Activated CD4-positive, alpha-beta T cell treated with anti-CD3 and anti-CD28 coated beads, Interleukin-2, amount 50 U/mL, for 1 hour (primary cell): ENCODE measurements around the gene FGF16.
"Not testable (repeated sequence)": the region's sequence is repeated elsewhere in the genome, so short reads cannot be mapped to it uniquely, and the experiment has no call there.

Source experiments
- DNase-seq: peaks from one replicate; pipeline ENCODE4 v3.0.0-alpha.2; 2020

Gene FGF16

GRCh38 chrX:77447653-77448569 lies 722 bp downstream of the FGF16 start:
- DNase-seq: no peak

GRCh38 chrX:77450415-77450814 lies 3.2 kb downstream of the FGF16 start:
- DNase-seq: no peak

GRCh38 chrX:77450996-77451395 lies 3.8 kb downstream of the FGF16 start:
- DNase-seq: no peak

- DNase-seq: no peak
Measured at GRCh38 chrX:77453190-77453589, 6.0 kb downstream of the FGF16 start.

- DNase-seq: no peak
Measured at GRCh38 chrX:77455437-77455836, 8.2 kb downstream of the FGF16 start.

- DNase-seq: no peak
Measured at GRCh38 chrX:77484045-77484444, 36.9 kb downstream of the FGF16 start.

GRCh38 chrX:77493677-77494553 lies 46.7 kb downstream of the FGF16 start:
- no peak for DNase-seq

GRCh38 chrX:77500164-77500563 lies 53.0 kb downstream of the FGF16 start:
- not testable (repeated sequence) for DNase-seq

GRCh38 chrX:77502951-77503525 lies 55.8 kb downstream of the FGF16 start:
- DNase-seq: no peak

- no peak for DNase-seq
Measured at GRCh38 chrX:77505227-77505626, 58.0 kb downstream of the FGF16 start.
